ENCODE results near the gene PDGFRA.
A peak's percentile ranks its signal among the peaks of the same experiment; 100 is the strongest.

Gene PDGFRA

GRCh38 chr4:54271464-54271863 is 42.4 kb downstream of the PDGFRA start:
- DNase-seq (ENCODE audit: low read depth), result no peak

DNA sequence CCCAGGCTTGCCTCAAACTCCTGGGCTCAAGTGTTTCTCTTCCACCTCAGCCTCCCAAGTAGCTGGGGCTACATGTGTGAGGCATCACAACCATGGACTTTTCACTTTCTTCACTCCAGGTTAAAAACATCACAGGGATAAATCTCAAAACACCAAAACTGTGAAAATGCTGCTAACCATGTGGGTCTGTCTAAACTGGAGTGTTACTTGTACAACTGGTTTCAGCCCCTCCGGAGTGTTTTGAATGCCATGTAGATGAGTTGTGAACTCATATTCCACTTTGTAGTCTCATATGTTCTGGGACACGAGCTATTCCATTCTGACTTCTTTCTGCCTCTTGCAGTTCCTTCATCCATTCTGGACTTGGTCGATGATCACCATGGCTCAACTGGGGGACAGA is 43.0 kb downstream of the PDGFRA start:
- peak; percentile 16 for DNase-seq (ENCODE audit: low read depth)
- no peak for TF ChIP-seq CTCF (IDR thresholded peaks at IDR 0.05; ENCODE audit: insufficient read depth, low read depth, low read length, missing control alignments)
- H3K4me3 ChIP-seq (ENCODE audit: low read length), result no peak overlapping the region

More at GRCh38 chr4:54271464-54271863, 42.4 kb downstream of the PDGFRA start:
- TF ChIP-seq CTCF (IDR thresholded peaks at IDR 0.05; ENCODE audit: insufficient read depth, low read depth, low read length, missing control alignments), result no peak
- H3K4me3 ChIP-seq (ENCODE audit: low read length), result no peak overlapping the region

DNA sequence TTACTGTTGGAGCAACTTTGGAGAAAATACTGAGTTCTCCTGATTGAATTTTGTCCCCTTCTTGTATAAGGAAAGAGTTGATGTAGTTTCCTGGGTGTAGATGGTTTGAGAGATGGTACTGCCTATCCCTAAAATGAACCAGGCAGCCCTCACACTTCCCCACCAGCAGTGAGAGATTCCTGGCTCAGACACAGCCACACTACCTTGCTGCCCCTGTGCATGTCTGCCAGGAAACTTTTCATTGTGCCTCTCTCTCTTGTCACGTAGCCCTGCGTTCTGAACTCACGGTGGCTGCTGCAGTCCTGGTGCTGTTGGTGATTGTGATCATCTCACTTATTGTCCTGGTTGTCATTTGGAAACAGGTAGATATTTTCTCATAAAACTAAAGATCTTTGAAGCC is 45.2 kb downstream of the PDGFRA start:
- no peak for DNase-seq (ENCODE audit: low read depth)
- no peak for TF ChIP-seq CTCF (IDR thresholded peaks at IDR 0.05; ENCODE audit: insufficient read depth, low read depth, low read length, missing control alignments)
- H3K4me3 ChIP-seq (ENCODE audit: low read length), result no peak overlapping the region

GRCh38 chr4:54274795-54275665 is 45.9 kb downstream of the PDGFRA start:
- no peak for TF ChIP-seq CTCF (IDR thresholded peaks at IDR 0.05; ENCODE audit: insufficient read depth, low read depth, low read length, missing control alignments)
- no peak for DNase-seq (ENCODE audit: low read depth)
- H3K4me3 ChIP-seq (ENCODE audit: low read length), result no peak overlapping the region

DNA sequence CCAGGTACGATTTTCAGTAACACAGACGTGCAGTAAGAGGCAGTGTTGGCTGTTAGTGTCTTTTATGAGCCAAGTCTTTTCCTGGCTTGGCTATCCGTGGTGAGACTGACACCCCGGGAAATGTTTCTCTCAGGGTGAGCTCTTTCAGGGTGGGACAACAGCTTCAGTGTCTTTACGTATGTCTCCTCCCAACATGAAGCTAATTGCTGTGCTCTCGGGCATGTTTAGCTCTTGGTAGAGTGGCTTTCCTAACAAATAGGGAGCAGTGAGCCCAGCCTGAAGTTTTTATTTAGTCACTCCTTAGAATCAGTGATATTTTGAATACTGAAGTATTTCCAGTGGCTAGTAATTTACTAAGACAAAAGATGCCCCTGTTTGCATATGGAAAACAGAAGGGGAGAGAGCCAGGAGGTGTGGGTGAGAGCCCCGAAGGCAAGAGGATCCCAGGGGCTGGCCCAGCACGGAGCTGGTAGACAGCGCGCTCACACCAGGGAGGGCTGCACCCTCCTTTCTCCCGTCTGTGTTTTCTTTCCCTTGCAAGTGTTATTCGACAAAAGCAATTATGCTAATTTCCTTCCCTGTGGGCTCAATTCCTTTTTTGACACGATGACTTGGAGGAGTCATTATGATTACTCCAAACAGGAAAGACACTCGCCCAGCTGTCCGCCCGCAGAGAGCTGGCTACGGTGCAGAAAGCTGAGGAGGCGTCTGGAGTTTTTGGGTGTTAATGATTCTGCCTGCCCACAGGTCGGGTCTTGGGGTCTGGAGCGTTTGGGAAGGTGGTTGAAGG is 47.7 kb downstream of the PDGFRA start:
- peak; percentile 41 for DNase-seq (ENCODE audit: low read depth)
- no peak for TF ChIP-seq CTCF (IDR thresholded peaks at IDR 0.05; ENCODE audit: insufficient read depth, low read depth, low read length, missing control alignments)
- no peak overlapping the region for H3K4me3 ChIP-seq (ENCODE audit: low read length)

DNA sequence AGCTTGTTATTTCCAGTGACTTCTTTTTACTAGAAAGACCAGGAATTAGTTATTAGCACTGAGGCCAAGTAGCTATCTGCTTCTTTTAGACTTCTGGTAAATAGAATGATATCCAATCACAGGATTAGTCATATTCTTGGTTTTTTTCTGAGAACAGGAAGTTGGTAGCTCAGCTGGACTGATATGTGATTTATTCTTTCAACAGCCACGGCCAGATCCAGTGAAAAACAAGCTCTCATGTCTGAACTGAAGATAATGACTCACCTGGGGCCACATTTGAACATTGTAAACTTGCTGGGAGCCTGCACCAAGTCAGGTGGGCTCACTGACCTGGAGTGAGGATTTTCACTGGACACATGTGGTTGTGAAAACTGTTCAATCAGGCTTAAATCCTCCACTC is 48.6 kb downstream of the PDGFRA start:
- TF ChIP-seq CTCF (IDR thresholded peaks at IDR 0.05; ENCODE audit: insufficient read depth, low read depth, low read length, missing control alignments), result no peak
- peak; percentile 87 for DNase-seq (ENCODE audit: low read depth)
- no peak overlapping the region for H3K4me3 ChIP-seq (ENCODE audit: low read length)
